A673 (cell line): ENCODE results near the gene MKRN3. TPM values are rescaled to one million over a fixed set of nuclear protein-coding genes. Genes with fewer than 3 reads are reported as not detected.

Experiments used
- BruUV-seq: library from RNA; stranded (reverse); fragments of 400-500 nt; replicated peaks from 2 replicates; lab custom pipeline; 2021; lab: Mats Ljungman, UMichigan
- CTCF ChIA-PET: fragments of 300-600 bp; sonication (Branson Sonifier 250); formaldehyde crosslinking; loops from one replicate; lab custom pipeline; 2022; ENCODE audit warnings: antibody characterized with exemption; lab: Charles Lee
- POLR2A ChIA-PET: fragments of 300-600 bp; sonication (Branson Sonifier 250); formaldehyde crosslinking; loops from one replicate; lab custom pipeline; 2022; ENCODE audit warnings: antibody characterized with exemption; ENCODE audit not compliant: low non-redundant PET; lab: Charles Lee
- DNase-seq: peaks from one replicate; pipeline ENCODE4 v3.0.0-alpha.2; 2015; ENCODE audit warnings: low spot score
- H3K27ac ChIP-seq: fragments of 200-600 bp; sonication (generic); 2 replicates; pipeline ENCODE4 v1.5.1; 2016; ENCODE audit warnings: mixed run types, low read depth, mild to moderate bottlenecking, mixed read lengths, antibody characterized with exemption, low read length; ENCODE audit not compliant: poor library complexity, severe bottlenecking
- H3K27me3 ChIP-seq: fragments of 200-600 bp; sonication (generic); replicated peaks from 2 replicates; pipeline ENCODE4 v1.6.1; 2017; ENCODE audit warnings: mixed run types, low read depth, mild to moderate bottlenecking, mixed read lengths, antibody characterized with exemption, low read length; ENCODE audit not compliant: insufficient read depth, poor library complexity
- H3K36me3 ChIP-seq: fragments of 200-600 bp; sonication (generic); 2 replicates; pipeline ENCODE4 v1.6.1; 2016; ENCODE audit warnings: mixed run types, mild to moderate bottlenecking, mixed read lengths, antibody characterized with exemption, low read length; ENCODE audit not compliant: insufficient read depth, poor library complexity, severe bottlenecking
- H3K4me1 ChIP-seq: fragments of 200-600 bp; sonication (generic); 2 replicates; pipeline ENCODE4 v1.6.1; 2017; ENCODE audit warnings: mixed run types, mild to moderate bottlenecking, mixed read lengths, antibody characterized with exemption, low read length; ENCODE audit not compliant: insufficient read depth, poor library complexity, severe bottlenecking
- H3K4me3 ChIP-seq: fragments of 200-600 bp; sonication (generic); 2 replicates; pipeline ENCODE4 v1.5.1; 2016; ENCODE audit warnings: low read depth, mixed run types, mild to moderate bottlenecking, mixed read lengths, low read length; ENCODE audit not compliant: poor library complexity, severe bottlenecking
- H3K9me3 ChIP-seq: fragments of 200-600 bp; sonication (generic); 2 replicates; pipeline ENCODE4 v1.6.1; 2016; ENCODE audit warnings: mixed run types, low read depth, mild to moderate bottlenecking, mixed read lengths, antibody characterized with exemption, low read length; ENCODE audit not compliant: poor library complexity, severe bottlenecking
- EZH2 ChIP-seq: fragments of 200-600 bp; sonication (generic); IDR thresholded peaks from 2 replicates; pipeline ENCODE4 v1.6.1; 2017; ENCODE audit warnings: borderline replicate concordance, low read depth, mild to moderate bottlenecking, mixed read lengths, antibody characterized with exemption, low read length; ENCODE audit not compliant: poor library complexity, severe bottlenecking
- intact Hi-C: fragments of 100-400 bp; cut with micrococcal nuclease; formaldehyde crosslinking; loops from one replicate; pipeline ENCODE4 v1.10.0; 2022; ENCODE audit not compliant: unreplicated experiment
- total RNA-seq: library from RNA; stranded (reverse); gene quantifications from 2 replicates; pipeline ENCODE4 v1.2.3, GENCODE V29; 2021
- TF ChIP-seq, protein P1 (sequence below): fragments of 300-800, 200-600 bp; sonication (generic); conservative IDR thresholded peaks from 2 replicates; pipeline ENCODE4 v1.5.1; 2017; ENCODE audit warnings: low read depth, mild to moderate bottlenecking, antibody characterized with exemption, low read length, moderate library complexity, mixed read lengths

Gene MKRN3
- total RNA-seq, 1 experiment from 2014 or later, result not detected

DNA sequence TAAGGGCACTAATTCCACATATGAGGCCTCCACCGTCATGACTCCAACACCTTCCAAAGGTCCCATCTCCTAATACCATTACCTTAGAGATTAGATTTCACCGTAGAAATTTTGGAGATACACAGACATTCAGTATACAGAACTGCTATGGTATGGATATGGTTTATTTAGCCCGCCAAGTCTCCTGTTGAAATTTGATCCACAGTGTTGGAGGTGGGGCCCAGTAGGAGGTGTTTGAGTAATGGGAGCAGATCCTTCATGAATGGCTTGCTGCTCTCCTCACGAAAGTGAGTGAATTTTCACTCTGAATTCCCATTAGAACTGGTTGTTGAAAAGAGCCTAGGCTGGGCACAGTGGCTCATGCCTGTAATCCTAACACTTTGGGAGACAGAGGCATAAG, 7.4 kb downstream of the MKRN3 start:
- Histone ChIP-seq H3K9me3 (no peaks in the 10 kb centered on the region), H3K27me3 (no peaks in the 10 kb centered on the region), H3K4me3 (no peak overlapping the region), H3K27ac (no peak overlapping the region), H3K4me1 (no peaks in the 10 kb centered on the region), H3K36me3 (no peaks in the 10 kb centered on the region)
- ChIA-PET POLR2A (no interaction called here), CTCF (no interaction called here)
- intact Hi-C loops, result no loop called here
- DNase-seq, result no peak
- TF ChIP-seq EZH2, result no peak
- TF ChIP-seq, protein P1, sequence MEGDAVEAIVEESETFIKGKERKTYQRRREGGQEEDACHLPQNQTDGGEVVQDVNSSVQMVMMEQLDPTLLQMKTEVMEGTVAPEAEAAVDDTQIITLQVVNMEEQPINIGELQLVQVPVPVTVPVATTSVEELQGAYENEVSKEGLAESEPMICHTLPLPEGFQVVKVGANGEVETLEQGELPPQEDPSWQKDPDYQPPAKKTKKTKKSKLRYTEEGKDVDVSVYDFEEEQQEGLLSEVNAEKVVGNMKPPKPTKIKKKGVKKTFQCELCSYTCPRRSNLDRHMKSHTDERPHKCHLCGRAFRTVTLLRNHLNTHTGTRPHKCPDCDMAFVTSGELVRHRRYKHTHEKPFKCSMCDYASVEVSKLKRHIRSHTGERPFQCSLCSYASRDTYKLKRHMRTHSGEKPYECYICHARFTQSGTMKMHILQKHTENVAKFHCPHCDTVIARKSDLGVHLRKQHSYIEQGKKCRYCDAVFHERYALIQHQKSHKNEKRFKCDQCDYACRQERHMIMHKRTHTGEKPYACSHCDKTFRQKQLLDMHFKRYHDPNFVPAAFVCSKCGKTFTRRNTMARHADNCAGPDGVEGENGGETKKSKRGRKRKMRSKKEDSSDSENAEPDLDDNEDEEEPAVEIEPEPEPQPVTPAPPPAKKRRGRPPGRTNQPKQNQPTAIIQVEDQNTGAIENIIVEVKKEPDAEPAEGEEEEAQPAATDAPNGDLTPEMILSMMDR, result no peak
- no TSS peak for BruUV-seq

DNA sequence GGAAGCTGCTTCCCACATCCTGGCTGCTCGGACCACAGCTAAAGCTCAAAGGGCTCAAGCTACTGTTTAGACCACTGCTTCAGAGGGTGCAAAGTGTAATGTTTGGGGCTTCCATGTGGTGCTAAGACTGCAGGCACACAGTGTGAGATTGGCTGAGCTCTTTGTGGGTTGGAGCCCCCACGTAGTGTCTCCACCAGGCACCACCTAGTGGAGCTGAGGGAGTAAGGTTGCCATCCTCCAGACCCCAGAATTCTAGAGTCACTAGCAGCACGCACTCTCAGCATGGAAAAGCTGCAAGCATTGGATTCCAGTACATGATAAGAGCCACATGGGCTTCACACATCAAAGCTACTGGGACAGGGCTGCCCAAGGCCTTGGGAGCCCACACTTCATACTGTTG, 9.3 kb downstream of the MKRN3 start:
- Histone ChIP-seq H3K36me3 (no peaks in the 10 kb centered on the region), H3K4me1 (no peaks in the 10 kb centered on the region), H3K27me3 (no peaks in the 10 kb centered on the region), H3K27ac (no peak overlapping the region), H3K4me3 (no peak overlapping the region), H3K9me3 (no peaks in the 10 kb centered on the region)
- ChIA-PET CTCF (no interaction called here), POLR2A (no interaction called here)
- intact Hi-C loops, result no loop called here
- no peak for DNase-seq
- BruUV-seq, result no TSS peak
- TF ChIP-seq, protein P1, result no peak
- TF ChIP-seq EZH2, result no peak

DNA sequence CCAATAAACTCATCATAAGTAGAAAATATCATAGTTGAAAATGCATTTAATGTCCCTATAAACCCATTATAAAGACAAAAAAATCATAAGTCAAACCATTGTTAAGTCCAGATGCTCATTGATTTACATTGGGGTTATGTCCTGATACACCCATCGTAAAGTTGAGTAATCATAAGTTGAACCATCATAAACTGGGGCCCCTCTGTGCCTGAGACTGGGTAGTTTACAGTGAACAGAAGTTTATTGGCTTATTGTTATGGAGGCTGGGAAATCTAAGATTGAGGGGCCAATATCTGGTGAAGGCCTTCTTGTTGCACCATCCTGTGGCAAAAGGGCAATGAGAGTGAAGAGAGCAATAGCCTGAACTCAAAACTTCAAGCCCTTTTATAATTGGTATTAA, 10.6 kb downstream of the MKRN3 start:
- BruUV-seq, result no TSS peak

More for the DNA sequence above, 10.6 kb downstream of the MKRN3 start:
- TF ChIP-seq, protein P1, result no peak
- TF ChIP-seq EZH2, result no peak
- POLR2A ChIA-PET, result no interaction called here
- CTCF ChIA-PET, result no interaction called here
- no peaks in the 10 kb centered on the region for H3K36me3 ChIP-seq
- no peaks in the 10 kb centered on the region for H3K27me3 ChIP-seq
- no peaks in the 10 kb centered on the region for H3K4me1 ChIP-seq
- H3K4me3 ChIP-seq, result no peak overlapping the region
- H3K9me3 ChIP-seq, result no peaks in the 10 kb centered on the region
- H3K27ac ChIP-seq, result no peak overlapping the region
- intact Hi-C loops, result no loop called here
- no peak for DNase-seq
